Measurements from ENCODE around the gene NRIP1. TPM values are rescaled to one million over a fixed set of nuclear protein-coding genes. Genes with fewer than 3 reads are reported as not detected.

NRIP1 gene
- total RNA-seq, 4 donors from 2014 or later: 16.1 to 81.9 (median 36.4) TPM

DNA sequence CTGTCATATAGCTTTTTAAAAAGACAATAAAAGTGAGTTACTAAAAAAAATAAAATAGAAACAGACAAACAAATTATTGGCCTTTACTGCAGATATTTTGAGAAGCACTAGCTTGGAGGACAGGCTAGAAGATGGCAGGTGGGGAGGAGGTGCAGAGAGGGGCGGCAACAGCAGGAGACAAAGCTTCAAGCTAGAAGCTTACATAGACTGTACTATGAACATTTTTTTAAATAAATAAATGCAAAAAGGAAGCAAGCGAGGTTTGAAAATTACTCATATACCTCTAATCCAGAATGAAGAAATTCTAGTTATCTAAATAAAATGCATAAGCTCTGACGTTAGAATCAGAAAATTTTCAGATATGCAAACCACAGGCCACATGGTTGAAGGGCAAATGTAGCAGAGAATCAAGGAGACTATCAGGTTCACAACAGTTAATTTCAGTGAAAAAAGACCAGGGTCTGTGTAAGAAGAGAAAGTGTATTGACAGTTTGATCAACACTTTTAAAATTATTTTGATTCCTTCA lies 54.9 kb downstream of the NRIP1 start:
- H3K4me3 ChIP-seq: no peak overlapping the region
- H3K9me3 ChIP-seq: no peaks in the 10 kb centered on the region
- DNase-seq: no peak
- TF ChIP-seq, protein P1, sequence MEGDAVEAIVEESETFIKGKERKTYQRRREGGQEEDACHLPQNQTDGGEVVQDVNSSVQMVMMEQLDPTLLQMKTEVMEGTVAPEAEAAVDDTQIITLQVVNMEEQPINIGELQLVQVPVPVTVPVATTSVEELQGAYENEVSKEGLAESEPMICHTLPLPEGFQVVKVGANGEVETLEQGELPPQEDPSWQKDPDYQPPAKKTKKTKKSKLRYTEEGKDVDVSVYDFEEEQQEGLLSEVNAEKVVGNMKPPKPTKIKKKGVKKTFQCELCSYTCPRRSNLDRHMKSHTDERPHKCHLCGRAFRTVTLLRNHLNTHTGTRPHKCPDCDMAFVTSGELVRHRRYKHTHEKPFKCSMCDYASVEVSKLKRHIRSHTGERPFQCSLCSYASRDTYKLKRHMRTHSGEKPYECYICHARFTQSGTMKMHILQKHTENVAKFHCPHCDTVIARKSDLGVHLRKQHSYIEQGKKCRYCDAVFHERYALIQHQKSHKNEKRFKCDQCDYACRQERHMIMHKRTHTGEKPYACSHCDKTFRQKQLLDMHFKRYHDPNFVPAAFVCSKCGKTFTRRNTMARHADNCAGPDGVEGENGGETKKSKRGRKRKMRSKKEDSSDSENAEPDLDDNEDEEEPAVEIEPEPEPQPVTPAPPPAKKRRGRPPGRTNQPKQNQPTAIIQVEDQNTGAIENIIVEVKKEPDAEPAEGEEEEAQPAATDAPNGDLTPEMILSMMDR (IDR thresholded peaks at IDR 0.05): no peak
- TF ChIP-seq POLR2A (IDR thresholded peaks at IDR 0.05): no peak
- peaks cover 0 to 8% of the 10 kb centered on the region in 2 donors for H3K4me1 ChIP-seq
- no peaks in the 10 kb centered on the region for H3K36me3 ChIP-seq
- H3K27me3 ChIP-seq: no peaks in the 10 kb centered on the region
- no peak overlapping the region for H3K27ac ChIP-seq
- intact Hi-C loops (cut with DNase I; ENCODE audit: low total_unique reads): no loop called here

DNA sequence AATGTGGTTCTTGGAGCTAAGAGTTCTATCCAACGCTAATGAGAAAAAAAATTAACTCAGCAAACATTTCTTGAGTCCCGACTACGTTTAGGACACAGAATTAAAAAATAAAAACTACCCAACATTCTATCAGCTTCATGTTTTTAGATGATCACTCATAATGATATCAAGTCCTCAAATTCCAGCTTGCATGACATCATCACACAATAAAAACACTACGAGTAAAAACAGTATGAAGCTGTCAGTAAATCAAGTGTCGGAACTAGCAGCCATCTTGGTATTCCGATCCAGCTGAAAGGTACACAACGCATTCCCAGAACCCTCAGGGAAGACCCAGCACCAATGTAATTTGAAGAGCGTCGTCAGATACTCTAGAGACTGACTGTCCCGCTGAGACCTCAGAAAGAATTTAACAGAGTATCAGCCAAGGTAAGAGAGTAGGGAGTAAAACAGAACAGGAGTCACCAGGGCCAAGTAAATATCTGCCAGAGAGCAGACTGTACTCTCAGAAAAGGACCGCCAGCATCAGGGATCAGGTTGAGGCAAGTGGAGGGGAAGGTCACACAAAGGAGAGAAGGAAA lies 57.0 kb downstream of the NRIP1 start:
- intact Hi-C loops (cut with DNase I; ENCODE audit: low total_unique reads): no loop called here

DNA sequence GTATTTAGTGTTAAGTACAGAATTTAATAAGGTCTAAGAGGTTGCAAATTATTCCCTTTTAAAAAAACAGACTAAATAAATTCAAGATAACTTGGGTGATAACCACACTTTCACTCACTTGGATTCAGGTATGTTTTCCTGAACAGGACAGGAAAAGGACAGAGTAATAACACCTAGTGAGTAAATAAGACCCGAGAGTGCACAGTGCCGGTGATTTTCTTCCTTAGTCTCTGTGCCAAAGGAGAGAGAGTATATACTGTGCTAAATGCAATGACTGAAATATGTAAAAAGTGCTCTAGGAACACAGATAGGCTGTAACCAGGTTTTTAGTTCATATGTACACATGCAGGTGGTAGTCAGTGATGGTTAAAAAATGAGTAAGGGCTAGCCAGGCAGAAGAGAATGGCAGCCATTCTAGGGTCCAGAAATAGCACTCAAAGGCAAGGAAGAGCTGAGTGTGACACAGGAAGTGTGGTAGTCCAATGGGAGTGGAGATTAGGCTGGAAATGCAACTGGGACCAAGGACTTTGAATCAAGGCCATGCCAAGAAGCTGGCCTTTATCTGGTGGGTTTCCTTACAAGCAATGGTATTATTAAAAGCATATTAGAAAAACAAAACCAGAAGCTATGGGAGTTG lies 58.1 kb downstream of the NRIP1 start:
- Histone ChIP-seq H3K36me3 (no peaks in the 10 kb centered on the region), H3K27ac (peak overlapping the region; percentile 53 to 65), H3K4me1 (peaks cover 0 to 8% of the 10 kb centered on the region in 2 donors), H3K4me3 (no peak overlapping the region), H3K9me3 (no peaks in the 10 kb centered on the region), H3K27me3 (no peaks in the 10 kb centered on the region)
- no peak for DNase-seq
- TF ChIP-seq POLR2A (IDR thresholded peaks at IDR 0.05): no peak
- TF ChIP-seq, protein P1 (IDR thresholded peaks at IDR 0.05): no peak
- intact Hi-C loops (cut with DNase I; ENCODE audit: low total_unique reads): no loop called here

More for the DNA sequence above, 57.0 kb downstream of the NRIP1 start:
- no peaks in the 10 kb centered on the region for H3K36me3 ChIP-seq
- H3K27ac ChIP-seq: peak overlapping the region; percentile 53 to 65
- no peak for DNase-seq
- H3K9me3 ChIP-seq: no peaks in the 10 kb centered on the region
- no peaks in the 10 kb centered on the region for H3K27me3 ChIP-seq
- H3K4me3 ChIP-seq: no peak overlapping the region
- peaks cover 0 to 8% of the 10 kb centered on the region in 2 donors for H3K4me1 ChIP-seq
- TF ChIP-seq POLR2A (IDR thresholded peaks at IDR 0.05): no peak
- TF ChIP-seq, protein P1 (IDR thresholded peaks at IDR 0.05): no peak

DNA sequence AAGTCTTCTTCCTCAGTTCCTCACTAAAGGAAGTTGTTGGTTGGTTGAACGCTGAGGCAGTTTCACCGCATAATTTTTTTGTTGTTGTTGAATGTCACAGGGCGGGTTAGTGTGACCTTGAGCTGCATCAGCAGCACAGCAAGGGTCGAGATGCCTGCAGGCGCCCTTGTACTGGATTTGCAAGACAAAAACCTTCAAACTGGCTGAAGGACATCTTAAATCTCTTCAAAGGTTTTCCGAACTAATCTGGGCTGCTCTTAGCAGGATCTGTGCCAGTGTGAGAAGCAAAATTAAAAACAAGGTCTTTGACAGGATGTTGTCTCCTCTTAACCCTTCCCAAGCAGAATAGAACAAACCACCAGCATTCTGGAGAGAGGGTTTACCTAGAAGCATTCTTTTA lies 59.4 kb downstream of the NRIP1 start:
- TF ChIP-seq POLR2A (IDR thresholded peaks at IDR 0.05): no peak
- Histone ChIP-seq H3K27ac (peak overlapping the region; percentile 60 to 65), H3K36me3 (no peaks in the 10 kb centered on the region), H3K4me1 (peaks cover 0 to 15% of the 10 kb centered on the region in 2 donors), H3K9me3 (no peaks in the 10 kb centered on the region), H3K4me3 (peak overlapping the region; percentile 4 to 6), H3K27me3 (no peaks in the 10 kb centered on the region)
- intact Hi-C loops (cut with DNase I; ENCODE audit: low total_unique reads): no loop called here
- peak in 1 of 2 donors; percentile 26 for DNase-seq

DNA sequence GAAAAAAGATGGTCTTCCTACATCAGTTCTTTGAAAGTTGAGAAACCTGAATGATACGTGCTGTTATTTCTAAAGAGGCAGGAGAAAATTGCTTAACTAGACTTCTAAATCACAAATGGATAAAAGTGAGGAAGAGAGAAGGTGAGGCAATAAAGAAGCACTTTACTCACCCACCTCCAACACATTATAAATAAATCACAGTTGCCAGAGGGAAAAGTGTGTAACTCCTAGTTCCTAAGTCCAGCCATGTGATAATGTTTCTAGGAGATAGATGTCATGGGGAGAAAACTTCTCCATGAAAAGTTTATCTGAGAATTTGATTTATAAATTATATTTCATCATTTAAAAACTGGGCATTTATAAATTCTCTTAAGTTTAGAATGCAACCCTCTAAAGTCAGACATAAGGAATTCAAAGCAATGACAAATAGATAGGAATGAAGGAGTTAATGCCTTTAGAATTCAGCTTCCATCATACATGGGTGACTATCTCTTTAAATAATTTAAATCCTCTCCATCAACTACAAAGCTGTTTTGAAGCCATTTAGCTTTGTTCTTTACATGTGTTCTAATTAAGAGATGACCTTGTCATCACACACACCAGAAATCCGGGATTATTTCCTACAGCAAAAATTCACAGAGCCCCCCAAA lies 60.0 kb downstream of the NRIP1 start:
- H3K9me3 ChIP-seq: no peaks in the 10 kb centered on the region
- peak overlapping the region; percentile 4 to 6 for H3K4me3 ChIP-seq
- H3K27ac ChIP-seq: peak overlapping the region; percentile 60 to 65
- no peaks in the 10 kb centered on the region for H3K36me3 ChIP-seq
- no peak for TF ChIP-seq POLR2A (IDR thresholded peaks at IDR 0.05)
- TF ChIP-seq, protein P1 (IDR thresholded peaks at IDR 0.05): no peak
- no peak for DNase-seq
- no peaks in the 10 kb centered on the region for H3K27me3 ChIP-seq
- peaks cover 0 to 15% of the 10 kb centered on the region in 2 donors for H3K4me1 ChIP-seq
- intact Hi-C loops (cut with DNase I; ENCODE audit: low total_unique reads): no loop called here

All from uterus (tissue), 4 donors.